Activated naive CD4-positive, alpha-beta T cell treated with anti-CD3 and anti-CD28 coated beads, Interleukin-2, amount 50 U/mL, for 16 hours (primary cell): ENCODE results near the gene GLS.
"Not testable (repeated sequence)": the region's sequence is repeated elsewhere in the genome, so short reads cannot be mapped to it uniquely, and the experiment has no call there.

Experiments
- DNase-seq: peaks from one replicate; pipeline ENCODE4 v3.0.0-alpha.2; 2020

GLS gene

DNA sequence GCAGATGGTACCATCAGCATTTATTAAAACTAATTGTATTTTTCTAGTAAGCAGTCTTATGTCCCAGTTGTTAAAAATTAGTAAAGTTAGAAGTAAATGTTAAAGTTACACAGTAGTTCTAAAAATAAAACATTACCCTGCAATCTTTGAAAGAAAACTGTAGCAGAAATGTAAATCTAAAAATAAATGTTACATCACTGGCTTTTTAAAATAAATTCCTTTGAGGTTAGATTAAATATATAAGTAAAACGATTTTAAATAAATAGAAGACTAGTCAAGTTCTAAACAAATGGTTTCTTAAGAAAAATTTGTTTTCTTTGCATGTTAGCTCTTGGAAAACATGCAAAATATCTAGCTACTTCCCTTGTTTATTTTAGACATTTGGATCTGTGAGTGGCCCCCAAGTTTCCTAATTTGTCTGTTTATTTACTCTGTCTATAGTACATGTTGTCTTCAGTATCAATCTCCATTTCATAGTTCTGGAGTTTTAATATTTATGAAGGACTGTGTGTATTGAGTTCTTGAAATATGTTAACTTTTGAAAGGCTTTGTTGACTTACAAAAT, 58.2 kb downstream of the GLS start:
- DNase-seq = no peak

DNA sequence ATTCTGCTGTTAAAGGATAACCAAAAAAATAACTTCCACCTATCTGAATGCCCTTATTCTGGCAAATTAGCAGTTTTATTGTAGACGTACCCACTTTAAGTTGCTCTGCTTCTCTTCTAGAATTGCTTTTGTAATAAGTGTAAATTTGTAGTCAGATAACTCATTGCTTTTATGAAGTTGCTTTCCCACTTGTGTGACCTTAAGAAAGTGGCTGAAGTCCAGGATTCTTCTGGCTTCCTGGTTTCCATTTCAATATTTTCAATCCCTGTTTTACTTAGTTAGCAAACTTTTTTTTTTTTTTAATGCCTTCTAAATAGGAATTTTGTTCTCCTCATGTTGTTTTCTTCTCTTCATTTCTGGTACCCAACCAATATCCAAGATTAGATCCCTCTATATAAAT, 59.8 kb downstream of the GLS start:
- DNase-seq = no peak

DNA sequence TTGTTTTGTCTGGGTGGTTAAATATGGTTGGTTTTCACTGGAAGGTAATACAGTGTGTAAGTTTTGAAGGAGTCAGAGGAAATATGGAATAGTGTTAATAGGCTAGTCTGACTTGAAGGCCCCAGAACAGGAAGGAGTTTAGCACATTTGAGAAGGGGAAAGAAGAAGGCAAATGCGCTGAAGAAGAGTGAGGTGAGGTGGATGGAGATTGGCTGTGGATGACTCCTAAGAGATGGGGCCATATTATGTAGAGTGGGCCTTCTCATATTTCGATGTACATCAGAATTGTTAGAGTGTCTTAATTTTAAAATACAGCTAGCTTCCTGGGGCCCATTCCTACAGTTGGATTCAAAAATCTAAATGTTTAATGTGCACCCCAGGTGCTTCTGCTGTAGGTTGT, 61.0 kb downstream of the GLS start:
- no peak for DNase-seq

DNA sequence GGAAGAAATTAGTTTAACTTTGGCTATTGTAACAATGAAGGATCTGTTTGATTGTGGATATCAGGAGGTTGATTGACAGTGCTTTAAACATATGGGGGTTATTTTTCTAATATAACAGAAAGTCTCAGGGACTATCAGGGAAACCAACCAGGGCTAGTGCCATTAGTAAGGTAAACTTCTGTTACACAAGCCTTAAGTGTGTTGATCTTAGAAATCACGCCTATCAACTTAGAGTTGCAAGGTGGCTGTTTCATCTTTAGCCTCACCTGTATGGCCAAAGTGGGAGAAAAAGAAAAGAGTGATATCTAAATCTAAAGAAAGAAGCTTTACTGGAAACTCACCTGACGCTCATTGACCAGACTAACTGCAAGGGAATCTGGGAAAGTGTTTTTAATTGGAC, 62.1 kb downstream of the GLS start:
- DNase-seq = no peak

DNA sequence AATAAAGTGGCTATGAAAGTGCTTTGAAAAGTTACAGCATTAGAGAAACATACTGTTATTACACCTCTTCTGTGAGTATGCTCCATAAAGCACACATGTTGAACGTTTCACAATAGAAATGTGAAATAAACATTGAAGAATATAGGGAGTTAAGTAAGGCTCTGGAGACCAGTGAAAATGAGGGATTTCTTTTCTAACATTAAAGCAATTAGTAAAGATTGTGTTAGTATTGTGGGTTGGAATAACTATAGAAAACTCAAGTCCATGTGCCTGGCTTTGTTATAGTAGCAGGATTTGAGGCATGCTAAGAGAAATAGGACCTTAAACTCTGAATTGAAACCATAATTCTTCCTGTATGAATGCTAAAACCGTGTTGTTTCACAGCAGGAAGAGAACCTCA, 63.1 kb downstream of the GLS start:
- no peak for DNase-seq

DNA sequence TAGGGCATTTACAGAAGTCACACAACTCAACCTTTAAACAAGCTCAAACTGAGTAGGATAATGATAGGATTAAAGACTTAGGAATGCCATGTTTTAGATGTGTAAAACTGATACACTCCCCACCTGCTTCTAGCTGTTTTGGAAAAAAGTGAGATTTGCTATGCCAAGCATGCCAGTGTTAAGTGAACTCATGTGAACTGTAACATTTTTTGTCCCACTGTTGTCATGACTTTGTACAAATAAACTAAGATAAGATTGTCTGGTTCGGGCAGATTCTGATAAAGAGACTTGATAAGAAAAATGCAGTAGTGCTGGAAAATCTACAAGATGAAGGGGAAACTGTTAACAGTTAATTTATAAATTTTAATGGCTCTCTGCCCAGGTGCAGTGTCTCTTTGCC, 66.5 kb downstream of the GLS start:
- DNase-seq = no peak

DNA sequence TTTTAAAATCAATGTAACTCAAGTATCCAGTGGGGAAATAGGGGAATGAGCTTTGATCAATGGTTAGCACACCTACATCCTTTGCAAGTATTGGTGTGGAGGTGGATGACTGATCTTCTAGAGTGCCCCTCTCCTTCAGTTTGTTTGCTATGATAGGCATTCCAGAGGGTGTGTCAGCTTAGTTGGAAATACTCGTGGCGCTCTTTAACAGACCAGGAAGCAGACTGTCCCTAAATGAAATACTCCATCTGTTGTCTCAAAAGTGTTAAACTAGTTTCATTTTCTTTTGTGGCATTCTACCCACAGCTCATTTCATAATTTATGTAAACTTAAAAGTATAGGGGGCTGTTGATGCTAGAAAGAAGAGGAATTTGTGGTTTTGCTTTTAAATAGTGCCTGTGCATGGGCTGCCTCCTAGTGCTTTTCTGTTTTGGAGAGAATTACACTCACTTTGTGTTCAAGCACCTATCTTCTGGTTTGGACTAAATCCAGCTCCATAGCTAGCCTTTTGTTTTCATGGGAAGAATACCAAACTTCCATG, 67.2 kb downstream of the GLS start:
- no peak for DNase-seq

DNA sequence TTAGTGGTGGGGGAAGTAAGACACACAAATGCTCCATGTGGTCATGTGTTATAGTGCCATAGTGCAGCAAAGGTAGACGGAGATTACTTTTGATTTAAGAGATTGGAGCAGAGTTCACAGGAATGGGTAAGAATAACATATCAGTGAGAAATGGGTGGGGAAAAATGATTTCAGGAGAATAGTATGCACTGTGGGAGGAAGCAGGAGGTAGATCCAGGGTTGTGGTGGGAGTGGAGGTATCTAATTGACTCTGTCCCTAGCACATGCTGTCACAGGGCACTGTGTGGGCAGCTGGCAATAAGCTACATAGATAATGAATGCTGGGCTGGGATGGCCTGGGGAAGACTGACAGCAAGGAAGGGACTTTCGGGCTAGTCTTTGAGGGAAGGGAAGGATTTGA, 68.0 kb downstream of the GLS start:
- DNase-seq = no peak

DNA sequence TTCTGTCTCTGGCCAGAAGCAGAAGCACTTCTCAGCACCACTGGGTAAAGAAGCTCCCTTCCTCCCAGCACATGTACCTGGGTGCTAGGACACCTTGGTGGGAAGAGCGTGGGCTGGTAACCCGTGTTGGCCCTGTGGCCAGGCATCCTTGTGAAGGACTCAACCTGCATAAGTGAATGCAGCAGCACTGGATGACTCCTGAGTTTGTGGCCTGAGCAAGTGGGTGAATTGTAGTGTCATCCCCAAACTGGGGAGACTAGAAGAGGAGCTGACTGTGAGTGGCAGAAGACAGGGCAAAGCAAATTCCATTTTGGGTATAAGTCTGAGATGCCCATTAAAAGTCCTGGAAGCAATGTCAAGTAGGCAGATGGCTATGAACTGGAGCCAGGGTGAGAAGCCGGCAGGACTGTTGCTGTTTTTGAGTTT, 70.0 kb downstream of the GLS start:
- DNase-seq = no peak

DNA sequence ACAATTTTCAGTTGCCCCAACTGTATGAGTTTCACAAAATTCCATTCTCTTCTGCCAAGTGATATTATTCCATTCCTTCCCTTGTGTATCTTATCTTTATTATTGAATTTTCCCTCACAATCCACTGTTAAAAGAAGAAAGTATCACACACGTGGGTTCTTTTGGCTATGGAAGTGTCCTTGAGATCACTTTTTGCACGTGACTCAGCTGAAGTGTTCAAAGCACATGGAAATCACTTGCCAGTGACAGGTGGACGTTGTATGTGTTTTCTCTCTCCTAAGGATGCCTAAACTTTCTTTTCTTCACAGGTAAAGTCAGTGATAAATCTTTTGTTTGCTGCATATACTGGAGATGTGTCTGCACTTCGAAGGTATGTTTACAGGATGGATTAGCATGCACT, 72.6 kb downstream of the GLS start:
- no peak for DNase-seq

DNA sequence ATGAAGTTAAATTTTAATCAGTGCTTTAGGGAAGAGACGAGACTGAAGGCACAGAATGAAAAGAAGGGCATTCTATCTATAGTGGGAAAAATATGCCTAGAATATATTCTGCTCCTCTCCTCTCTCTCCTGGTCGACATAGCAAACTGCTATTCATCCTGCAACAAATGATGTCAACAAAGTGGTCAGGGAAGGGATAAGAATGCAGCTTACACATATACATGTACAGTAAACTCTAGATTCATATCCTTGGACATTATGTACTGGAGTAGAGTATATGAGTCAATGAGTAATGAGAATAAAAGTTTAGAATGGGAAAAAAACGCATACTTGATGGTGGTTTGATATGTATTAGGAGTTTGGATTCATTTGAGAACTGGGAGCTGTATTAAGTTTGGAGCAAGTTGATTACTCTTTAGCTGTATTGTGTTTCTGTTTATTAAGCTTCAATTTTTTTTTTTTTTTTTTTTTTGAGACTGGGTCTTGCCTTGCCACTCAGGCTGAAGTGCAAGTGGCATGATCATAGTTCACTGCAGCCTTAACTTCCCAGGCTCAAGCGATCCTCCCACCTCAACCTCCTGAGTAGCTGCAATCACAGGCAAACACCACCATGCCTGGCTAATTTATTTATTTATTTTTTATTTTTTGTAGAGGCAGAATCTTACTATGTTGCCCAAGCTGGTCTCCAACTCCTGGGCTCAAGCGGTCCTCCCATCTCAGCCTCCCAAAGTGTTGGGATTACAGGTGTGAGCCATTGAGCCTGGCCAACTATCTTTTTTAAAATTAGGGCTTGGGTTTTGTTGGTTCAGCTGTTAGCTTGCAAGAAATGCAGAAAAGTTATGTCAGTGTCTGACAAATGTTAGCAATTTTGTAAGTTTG, 79.5 kb downstream of the GLS start:
- DNase-seq = no peak

DNA sequence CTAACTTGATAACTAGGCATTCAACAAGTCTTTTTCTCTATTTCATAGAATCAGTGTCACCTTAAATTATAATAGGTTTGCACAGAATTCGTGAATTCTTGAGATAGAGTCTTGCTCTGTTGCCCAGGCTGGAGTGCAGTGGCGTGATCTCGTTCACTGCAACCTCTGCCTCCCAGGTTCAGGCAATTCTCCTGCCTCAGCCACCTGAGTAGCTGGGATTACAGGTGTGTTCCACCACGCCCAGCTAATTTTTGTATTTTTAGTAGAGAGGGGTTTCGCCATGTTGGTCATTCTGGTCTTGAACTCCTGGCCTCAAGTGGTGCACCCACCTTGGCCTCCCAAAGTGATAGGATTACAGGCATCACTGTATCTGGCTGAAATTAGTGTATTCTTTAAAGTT, 80.5 kb downstream of the GLS start:
- not testable (repeated sequence) for DNase-seq

DNA sequence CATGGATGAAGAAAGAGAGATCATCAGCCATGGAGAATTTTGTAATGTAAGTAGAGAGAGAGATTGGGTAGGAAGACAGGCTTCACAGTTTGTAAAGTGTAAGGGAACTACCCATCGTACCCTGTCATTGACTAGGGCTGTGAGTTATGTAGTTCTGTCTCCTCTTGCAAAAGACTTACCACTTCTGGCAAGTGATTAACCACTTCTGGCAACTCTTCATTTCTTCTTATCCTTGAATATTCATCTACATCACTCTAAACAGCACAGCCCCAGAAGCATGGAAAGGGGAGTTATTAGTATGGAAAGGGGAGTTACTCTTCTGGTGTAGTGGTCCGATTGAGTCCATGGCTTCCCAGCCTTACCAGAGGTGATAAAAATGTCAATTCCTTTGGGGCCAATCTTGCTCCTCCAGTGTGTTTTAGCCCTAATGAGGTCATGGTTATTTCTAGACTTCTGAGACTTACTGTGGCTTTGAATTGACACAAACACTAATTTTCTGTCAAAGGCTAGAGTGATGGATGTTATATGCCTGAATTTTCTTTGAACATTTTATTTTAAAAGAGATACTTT, 81.4 kb downstream of the GLS start:
- DNase-seq = no peak

DNA sequence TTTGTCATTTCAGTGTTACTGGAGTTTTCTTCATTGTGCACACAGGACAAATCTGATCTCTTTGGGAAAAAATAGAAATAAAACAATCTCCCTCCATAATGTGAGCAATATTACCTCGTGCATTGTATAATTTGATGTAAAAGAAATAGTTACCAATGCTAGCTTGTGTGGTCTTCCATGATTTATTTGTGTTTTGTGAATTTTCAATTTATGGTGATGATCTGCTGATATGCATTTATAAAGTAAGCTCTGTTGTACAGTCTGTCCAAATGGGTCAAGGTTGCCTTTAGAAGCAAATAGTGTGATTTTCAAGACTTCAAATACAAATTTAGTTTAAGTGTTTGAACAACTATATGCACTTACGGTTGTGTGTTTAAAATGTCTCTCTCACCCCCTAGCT, 82.5 kb downstream of the GLS start:
- DNase-seq = no peak

DNA sequence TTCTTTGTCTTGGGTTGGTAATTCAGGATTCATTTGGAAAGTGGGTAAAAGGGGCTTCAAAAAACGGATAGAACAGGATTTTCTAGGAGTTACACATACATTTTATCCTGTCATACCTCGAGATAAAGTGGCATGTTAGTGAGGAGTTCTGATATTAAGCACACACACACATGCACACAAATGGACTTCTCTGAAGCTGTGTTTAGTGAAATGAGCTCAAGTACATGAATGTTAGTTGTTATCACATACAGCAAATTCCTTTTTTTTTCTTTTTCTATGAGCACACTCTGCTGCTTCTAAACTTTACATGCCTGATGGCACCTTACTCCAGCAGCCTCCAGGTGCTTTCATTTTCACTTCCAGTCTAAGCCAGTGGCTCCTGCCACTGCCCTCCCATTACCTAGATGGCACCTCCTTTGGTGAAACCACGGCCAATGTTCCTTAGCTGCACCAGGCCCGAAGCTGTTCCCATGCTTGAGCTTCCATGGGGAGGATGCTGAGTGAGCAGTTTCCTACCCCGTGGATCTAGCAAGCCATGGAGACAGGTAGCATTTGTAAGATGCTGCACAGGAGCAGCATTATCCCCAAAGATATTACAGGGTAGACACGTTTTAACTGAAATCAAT, 83.7 kb downstream of the GLS start:
- DNase-seq = no peak

DNA sequence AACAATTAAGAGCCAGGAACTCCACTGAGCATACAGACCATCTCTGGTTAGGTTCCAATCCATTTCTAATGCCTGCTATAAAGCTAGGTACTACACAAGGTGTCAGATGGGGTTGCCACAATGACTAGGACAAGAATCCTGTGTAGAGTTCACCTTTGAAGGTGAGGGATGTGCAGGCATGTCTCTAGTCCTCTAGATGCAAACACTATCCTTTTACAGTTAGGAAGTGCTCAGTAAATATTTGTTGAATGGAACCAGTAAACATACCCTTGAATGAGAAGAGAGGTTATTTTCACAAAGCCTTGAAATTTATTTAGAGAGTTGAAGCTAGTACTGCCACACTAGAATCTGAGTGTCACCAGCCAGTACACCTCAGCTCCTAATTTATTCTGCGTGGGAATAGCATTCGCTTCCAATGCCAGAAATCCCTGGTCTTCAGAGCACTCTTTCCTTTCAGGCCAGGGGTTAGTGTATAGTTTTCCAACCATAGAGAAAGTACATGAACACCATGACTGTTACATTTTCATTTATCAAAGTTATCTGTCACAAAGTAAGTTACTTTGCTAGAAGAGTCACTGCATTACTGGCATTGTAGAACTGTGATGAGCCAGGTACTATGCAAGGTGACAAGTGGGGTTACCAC, 85.1 kb downstream of the GLS start:
- DNase-seq = no peak

DNA sequence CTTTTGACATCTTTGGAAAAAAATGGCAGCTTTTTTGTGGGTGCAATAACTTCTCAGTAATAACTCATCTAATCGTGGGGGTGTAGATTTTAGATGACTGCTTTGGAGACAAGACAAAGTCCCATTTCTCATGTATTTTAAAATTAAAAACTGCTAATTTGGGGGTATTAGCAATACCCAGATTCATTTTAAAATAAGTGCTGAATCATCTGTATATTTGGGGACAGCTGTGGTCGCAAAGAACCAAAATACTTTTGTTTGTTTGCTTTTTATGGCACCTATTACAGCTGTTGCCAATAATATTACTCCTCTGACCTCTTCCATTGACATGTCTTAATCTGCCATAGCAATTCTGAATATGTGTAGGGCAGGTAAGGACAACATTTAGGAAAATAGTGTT, 87.9 kb downstream of the GLS start:
- DNase-seq = no peak

DNA sequence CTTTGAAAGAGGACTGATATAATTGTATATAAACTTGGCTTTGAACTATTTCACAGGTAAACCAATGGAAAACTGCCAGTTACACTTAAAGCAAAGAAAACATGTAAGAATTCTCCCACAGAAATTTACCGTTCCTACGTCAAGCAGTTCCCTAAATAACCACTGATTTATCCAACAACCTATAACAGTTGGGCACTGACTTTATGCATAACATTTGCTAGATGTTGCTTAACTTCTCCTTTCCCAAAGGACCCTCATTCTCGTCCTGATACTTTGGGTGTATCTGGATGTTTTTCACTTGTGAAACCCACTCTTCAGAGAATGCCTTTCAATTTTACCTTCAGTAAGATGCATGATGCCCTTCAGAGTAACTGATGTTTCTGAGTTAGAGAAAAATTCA, 89.5 kb downstream of the GLS start:
- DNase-seq = no peak

DNA sequence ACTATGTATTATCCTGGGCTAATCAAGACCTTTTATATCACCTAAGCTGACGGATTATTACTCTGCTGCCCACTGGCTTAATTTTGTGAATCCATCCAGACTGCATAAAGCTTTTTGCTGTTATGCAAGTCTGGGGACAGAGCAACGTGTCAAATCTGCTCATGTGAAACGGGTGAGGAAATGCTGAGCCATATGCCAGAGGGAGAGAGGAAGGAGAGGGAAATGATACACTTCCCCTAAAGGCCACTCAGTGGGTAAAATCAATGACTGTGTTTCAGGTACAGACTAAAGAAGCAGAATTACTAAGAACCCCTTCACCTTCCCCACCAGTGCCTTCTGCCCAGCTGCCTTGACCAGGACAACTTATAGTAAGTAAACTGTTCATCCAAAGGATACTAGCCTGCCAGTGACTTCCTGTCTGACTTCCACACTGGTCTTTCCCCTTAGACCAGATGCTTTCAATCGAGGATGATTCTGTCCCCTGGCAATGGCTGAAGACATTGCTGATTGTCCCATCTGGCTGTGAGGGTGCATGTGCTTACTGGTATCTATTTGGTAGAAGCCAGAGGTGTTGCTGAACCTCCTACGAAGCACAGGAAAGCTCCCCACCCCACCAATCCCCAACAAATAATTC, 90.4 kb downstream of the GLS start:
- no peak for DNase-seq

DNA sequence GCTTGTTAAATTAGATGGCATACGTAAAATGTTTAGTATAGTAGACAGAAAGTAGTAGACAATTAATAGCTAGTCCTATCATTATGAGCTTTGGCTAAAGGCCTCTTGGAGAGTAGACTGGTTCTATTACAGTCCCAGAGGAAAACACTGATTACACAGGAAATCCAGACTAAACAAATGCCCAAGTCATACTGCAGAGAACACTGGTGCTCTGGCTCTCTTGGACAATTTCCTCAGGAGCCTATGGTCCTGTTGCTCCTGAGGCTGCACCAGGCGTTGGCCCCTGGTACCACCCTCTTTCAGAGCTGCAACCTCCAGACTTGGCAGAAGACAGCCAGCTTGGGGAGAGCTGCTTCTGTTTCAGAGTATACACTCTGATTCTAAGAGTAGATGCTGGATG, 91.6 kb downstream of the GLS start:
- no peak for DNase-seq

DNA sequence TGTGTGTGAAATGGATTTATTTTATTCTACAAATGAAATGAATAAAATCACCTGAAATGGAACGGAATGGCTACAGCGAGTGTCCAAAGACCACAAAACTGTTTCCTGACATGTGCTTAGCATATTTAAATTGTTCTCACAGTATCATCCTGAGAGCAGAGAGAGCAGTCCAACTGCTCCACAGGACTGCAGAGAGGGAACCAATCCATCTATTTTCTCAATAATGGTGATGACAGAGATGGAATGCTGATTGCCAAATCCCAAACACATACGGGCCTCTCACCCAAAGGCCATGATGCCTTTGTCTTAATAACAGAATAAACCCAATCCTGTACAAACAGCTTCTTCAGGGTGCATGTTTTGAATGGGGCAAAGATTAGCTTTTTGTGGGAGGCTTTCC, 92.2 kb downstream of the GLS start:
- DNase-seq = no peak

DNA sequence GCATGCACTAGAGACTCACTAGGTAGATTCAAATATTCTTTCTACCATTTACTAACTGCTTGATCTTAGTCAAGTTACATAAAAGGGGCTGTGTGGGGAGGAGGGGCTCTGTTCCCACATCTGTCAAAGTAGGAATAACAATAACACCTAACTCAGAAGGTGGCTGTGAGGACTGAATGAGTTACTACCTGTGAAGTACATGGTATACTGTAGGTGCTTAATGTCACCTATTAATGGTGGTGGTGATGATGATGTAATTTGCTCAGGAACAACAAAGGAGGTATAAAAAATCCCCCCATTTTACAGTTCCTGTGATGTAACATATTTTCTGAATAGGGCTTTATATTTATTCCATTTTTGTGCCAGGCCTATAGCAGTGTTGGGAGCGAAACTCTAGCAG, 92.6 kb downstream of the GLS start:
- no peak for DNase-seq
